Measurements from ENCODE around the gene MPL. TPM values are rescaled to one million over a fixed set of nuclear protein-coding genes. Genes with fewer than 3 reads are reported as not detected.

Gene MPL
- total and polyA plus RNA-seq, 9 donors: 0.35 to 2.6 (median 0.73) TPM; not detected in 1

DNA sequence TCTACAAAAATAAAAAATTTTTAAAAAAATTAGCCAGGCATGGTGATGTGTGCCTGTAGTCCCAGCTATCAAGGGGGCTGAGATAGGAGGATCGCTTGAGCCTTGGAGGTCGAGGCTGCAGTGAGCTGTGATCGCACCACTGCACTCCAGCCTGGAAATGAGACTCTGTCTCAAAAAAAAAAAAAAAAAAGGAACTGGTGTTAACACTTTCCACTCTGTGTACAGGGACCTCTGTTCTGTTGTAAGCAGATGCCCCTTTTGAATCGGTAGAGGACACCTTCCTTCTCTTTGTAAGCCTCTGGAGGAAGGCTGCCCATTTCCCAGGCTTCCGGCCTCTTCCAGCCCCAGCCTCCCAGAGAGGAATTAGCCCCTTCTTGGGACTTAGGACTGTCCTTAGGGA is 44.9 kb upstream of the MPL start:
- no peaks in the 10 kb centered on the region for H3K9me3 ChIP-seq
- DNase-seq: no peak
- WGBS, 3 donors: 79 to 91% (median 79%) methylated on average over 5 of the region's 5 CpGs
- H3K4me1 ChIP-seq (ENCODE audit: insufficient read depth): peaks cover 26% of the 10 kb centered on the region
- no peak overlapping the region for H3K27ac ChIP-seq
- TF ChIP-seq POLR2A (IDR thresholded peaks at IDR 0.05) (no peak), EP300 (IDR thresholded peaks at IDR 0.05) (no peak)
- intact Hi-C loops (cut with DNase I): no loop called here
- no peaks in the 10 kb centered on the region for H3K36me3 ChIP-seq
- no peak overlapping the region for H3K4me3 ChIP-seq
- no peaks in the 10 kb centered on the region for H3K27me3 ChIP-seq

DNA sequence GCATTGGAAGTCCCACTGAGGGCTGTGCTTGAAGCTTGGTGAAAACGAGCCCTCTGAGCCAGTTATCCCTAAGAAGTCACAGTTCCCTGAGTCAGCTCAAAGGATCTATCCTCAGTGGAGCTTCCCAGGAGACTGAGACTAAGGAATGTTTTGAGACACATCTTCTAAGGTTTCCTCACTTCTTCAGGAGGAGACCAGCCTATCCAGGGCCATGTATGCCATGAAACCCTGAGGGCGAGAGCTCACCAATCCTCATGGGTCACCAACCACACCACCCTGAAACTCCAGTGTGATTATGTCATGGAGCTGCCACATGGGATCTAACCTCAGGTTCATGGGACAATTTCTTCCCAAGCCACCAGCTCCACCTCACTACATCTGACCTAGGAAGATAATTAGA is 44.4 kb upstream of the MPL start:
- no peaks in the 10 kb centered on the region for H3K9me3 ChIP-seq
- WGBS, 3 donors: 79 to 95% (median 93%) methylated on average over 2 of the region's 2 CpGs
- no peak for DNase-seq
- TF ChIP-seq, protein P1, sequence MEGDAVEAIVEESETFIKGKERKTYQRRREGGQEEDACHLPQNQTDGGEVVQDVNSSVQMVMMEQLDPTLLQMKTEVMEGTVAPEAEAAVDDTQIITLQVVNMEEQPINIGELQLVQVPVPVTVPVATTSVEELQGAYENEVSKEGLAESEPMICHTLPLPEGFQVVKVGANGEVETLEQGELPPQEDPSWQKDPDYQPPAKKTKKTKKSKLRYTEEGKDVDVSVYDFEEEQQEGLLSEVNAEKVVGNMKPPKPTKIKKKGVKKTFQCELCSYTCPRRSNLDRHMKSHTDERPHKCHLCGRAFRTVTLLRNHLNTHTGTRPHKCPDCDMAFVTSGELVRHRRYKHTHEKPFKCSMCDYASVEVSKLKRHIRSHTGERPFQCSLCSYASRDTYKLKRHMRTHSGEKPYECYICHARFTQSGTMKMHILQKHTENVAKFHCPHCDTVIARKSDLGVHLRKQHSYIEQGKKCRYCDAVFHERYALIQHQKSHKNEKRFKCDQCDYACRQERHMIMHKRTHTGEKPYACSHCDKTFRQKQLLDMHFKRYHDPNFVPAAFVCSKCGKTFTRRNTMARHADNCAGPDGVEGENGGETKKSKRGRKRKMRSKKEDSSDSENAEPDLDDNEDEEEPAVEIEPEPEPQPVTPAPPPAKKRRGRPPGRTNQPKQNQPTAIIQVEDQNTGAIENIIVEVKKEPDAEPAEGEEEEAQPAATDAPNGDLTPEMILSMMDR (IDR thresholded peaks at IDR 0.05): no peak
- TF ChIP-seq POLR2A (IDR thresholded peaks at IDR 0.05) (no peak), EP300 (IDR thresholded peaks at IDR 0.05) (no peak)
- no peaks in the 10 kb centered on the region for H3K36me3 ChIP-seq
- intact Hi-C loops (cut with DNase I): no loop called here
- peaks cover 26% of the 10 kb centered on the region for H3K4me1 ChIP-seq (ENCODE audit: insufficient read depth)
- H3K27me3 ChIP-seq: no peaks in the 10 kb centered on the region
- H3K27ac ChIP-seq: no peak overlapping the region
- no peak overlapping the region for H3K4me3 ChIP-seq

DNA sequence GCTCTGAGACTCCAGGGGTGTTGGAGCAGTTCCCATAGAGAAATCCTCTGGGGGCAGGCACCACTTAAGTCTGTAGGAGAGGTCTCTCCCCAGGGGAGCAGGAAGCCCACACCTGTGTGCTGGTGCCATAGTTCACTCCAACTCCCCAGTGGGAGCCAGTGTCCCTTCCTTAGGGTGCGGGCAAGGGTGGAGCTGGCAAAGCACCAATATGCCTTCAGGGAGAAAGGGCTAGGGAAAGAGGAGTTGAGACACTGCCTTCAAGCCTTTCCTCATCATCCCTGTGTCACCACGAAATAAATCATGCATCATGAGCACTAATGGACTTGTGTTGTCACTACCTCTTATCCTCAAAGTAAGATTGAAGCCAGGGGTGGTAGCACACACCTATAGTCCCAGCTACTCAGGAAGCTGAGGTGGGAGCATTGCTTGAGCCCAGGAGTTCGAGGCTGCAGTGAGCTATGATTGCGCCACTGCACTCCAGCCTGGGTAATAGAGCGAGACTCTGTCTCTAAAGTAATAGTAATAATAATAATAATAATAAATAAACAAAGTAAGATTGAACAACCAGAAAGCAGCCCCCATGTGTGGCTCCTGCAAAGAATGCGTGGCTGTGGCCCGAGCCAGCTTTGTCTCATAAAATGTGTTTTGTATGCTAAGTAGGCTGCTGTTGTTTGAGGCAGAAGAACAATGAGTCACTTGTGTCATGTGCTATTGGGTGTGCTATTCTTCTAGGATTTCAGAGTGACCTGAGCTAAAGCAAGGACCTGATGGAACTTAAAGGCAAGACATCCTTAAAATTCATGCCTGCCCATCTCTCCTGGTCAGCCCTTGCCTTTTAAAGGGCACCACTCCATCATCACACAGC is 43.5 kb upstream of the MPL start:
- 85 to 87% (median 86%) methylated on average over 7 of the region's 7 CpGs for WGBS, 3 donors
- no peaks in the 10 kb centered on the region for H3K36me3 ChIP-seq
- H3K4me1 ChIP-seq (ENCODE audit: insufficient read depth): peaks cover 18% of the 10 kb centered on the region
- intact Hi-C loops (cut with DNase I): no loop called here
- H3K27ac ChIP-seq: no peak overlapping the region
- no peak for TF ChIP-seq EP300 (IDR thresholded peaks at IDR 0.05)
- TF ChIP-seq POLR2A (IDR thresholded peaks at IDR 0.05): peak; percentile 12
- TF ChIP-seq, protein P1 (IDR thresholded peaks at IDR 0.05): no peak
- no peak overlapping the region for H3K4me3 ChIP-seq
- no peak for DNase-seq
- no peaks in the 10 kb centered on the region for H3K9me3 ChIP-seq
- no peaks in the 10 kb centered on the region for H3K27me3 ChIP-seq

DNA sequence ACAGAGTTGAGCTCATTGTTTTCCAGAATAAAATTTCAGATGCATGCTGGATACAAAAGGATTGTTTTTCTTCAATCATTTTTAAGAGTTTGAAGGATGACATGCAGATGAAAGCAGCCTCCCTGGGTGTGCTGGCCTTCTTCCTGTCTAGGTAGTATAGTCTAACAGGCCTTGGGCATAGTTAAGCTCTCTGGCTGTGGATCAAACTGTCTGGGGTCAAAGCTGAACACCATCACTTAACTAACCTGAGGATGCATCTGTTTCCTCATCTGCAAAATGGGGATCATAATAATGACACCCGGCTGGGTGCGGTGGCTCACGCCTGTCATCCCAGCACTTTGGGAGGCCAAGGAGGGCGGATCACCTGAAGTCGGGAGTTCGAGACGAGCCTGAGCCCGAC is 42.9 kb upstream of the MPL start:
- no peak overlapping the region for H3K4me3 ChIP-seq
- H3K27me3 ChIP-seq: no peaks in the 10 kb centered on the region
- peaks cover 13% of the 10 kb centered on the region for H3K4me1 ChIP-seq (ENCODE audit: insufficient read depth)
- 82 to 92% (median 86%) methylated on average over 8 of the region's 8 CpGs for WGBS, 3 donors
- intact Hi-C loops (cut with DNase I): no loop called here
- peak overlapping the region; percentile 18 to 39 for H3K27ac ChIP-seq
- no peaks in the 10 kb centered on the region for H3K36me3 ChIP-seq
- TF ChIP-seq POLR2A (IDR thresholded peaks at IDR 0.05) (no peak), EP300 (IDR thresholded peaks at IDR 0.05) (no peak)
- TF ChIP-seq, protein P1 (IDR thresholded peaks at IDR 0.05): no peak
- DNase-seq: no peak
- H3K9me3 ChIP-seq: no peaks in the 10 kb centered on the region

DNA sequence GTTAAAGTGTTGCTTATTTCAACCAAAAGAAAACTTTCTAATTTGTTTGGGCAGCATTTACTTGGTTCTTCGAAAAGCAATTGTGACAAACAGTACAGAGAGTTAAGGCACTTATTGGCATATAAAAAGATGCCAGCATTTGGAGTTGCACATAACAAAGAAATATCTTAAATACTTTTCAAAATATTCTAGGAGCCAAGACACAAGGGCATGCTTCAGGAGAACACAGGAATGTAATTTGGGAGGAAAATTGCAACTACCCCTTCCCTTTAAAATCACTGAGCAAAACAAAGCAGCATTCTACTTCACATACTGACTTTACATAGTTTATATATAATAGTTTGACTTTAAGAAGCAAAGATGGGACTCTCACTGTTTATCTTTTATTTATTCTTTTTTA is 41.4 kb upstream of the MPL start:
- Histone ChIP-seq H3K36me3 (no peaks in the 10 kb centered on the region), H3K9me3 (no peaks in the 10 kb centered on the region), H3K27ac (no peak overlapping the region), H3K4me1 (ENCODE audit: insufficient read depth) (peaks cover 12% of the 10 kb centered on the region), H3K27me3 (no peaks in the 10 kb centered on the region), H3K4me3 (no peak overlapping the region)
- DNase-seq: no peak
- whole genome bisulfite sequencing, 3 donors: 1 to 21% (median 9%) methylated on average over 1 of the region's 1 CpG
- TF ChIP-seq, protein P1 (IDR thresholded peaks at IDR 0.05): no peak
- TF ChIP-seq EP300 (IDR thresholded peaks at IDR 0.05) (no peak), POLR2A (IDR thresholded peaks at IDR 0.05) (no peak)
- intact Hi-C loops (cut with DNase I): no loop called here

All from ovary (tissue), 9 donors.